ENCODE results near the gene PEX11G. TPM values are rescaled to one million over a fixed set of nuclear protein-coding genes. Genes with fewer than 3 reads are reported as not detected.

The PEX11G gene
- total and polyA plus RNA-seq, 2 donors = 3.3 to 4.8 TPM

GRCh38 chr19:7529246-7529600 is 40.4 kb upstream of the PEX11G start:
- no peak for DNase-seq (ENCODE audit: low read depth in 6 of 9, low spot score in 9 of 9)
- Histone ChIP-seq H3K4me3 (ENCODE audit: low read length in 2 of 2) (no peak overlapping the region), H3K36me3 (ENCODE audit: control insufficient read depth in 2 of 2, insufficient read depth in 2 of 2, low read length in 1 of 2) (peaks cover 20 to 30% of the 10 kb centered on the region in 2 donors), H3K27ac (ENCODE audit: low read depth in 1 of 2, low read length in 1 of 2) (no peak overlapping the region), H3K27me3 (ENCODE audit: control insufficient read depth in 2 of 2, insufficient read depth in 1 of 2, low read length in 1 of 2) (no peaks in the 10 kb centered on the region), H3K4me1 (ENCODE audit: control insufficient read depth in 2 of 2, insufficient read depth in 2 of 2, low read length in 2 of 2) (peaks cover 0 to 10% of the 10 kb centered on the region in 2 donors), H3K9me3 (ENCODE audit: control insufficient read depth in 2 of 2, insufficient read depth in 1 of 2, low read length in 1 of 2) (no peaks in the 10 kb centered on the region)
- WGBS = 95% methylated on average over 15 of the region's 15 CpGs

- WGBS = 98% methylated on average over 32 of the region's 32 CpGs
- no peak overlapping the region for H3K27ac ChIP-seq (ENCODE audit: low read depth in 1 of 2, low read length in 1 of 2)
- H3K27me3 ChIP-seq (ENCODE audit: control insufficient read depth in 2 of 2, insufficient read depth in 1 of 2, low read length in 1 of 2) = no peaks in the 10 kb centered on the region
- peaks cover 20 to 30% of the 10 kb centered on the region in 2 donors for H3K36me3 ChIP-seq (ENCODE audit: control insufficient read depth in 2 of 2, insufficient read depth in 2 of 2, low read length in 1 of 2)
- peaks cover 0 to 5% of the 10 kb centered on the region in 2 donors for H3K4me1 ChIP-seq (ENCODE audit: control insufficient read depth in 2 of 2, insufficient read depth in 2 of 2, low read length in 2 of 2)
- no peak for DNase-seq (ENCODE audit: low read depth in 6 of 9, low spot score in 9 of 9)
- H3K9me3 ChIP-seq (ENCODE audit: control insufficient read depth in 2 of 2, insufficient read depth in 1 of 2, low read length in 1 of 2) = no peaks in the 10 kb centered on the region
- no peak overlapping the region for H3K4me3 ChIP-seq (ENCODE audit: low read length in 2 of 2)
Observed at GRCh38 chr19:7528522-7529245, 39.8 kb upstream of the PEX11G start.

DNA sequence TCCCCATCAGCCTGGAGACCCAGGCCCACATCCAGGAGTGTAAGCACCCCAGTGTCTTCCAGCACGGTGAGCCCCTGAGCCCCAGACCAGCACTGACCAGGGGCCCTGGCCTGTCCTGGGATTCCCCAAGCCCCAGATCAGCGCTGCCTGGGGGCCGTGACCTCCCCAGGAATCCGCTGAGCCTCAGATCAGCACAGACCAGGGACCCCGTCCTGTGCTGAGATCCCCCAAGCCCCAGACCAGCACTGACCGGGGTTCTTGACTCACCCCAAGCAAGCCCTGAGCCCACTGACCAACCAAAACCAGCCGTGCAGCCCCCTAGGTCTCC is 39.3 kb upstream of the PEX11G start:
- Histone ChIP-seq H3K9me3 (ENCODE audit: control insufficient read depth in 2 of 2, insufficient read depth in 1 of 2, low read length in 1 of 2) (no peaks in the 10 kb centered on the region), H3K4me1 (ENCODE audit: control insufficient read depth in 2 of 2, insufficient read depth in 2 of 2, low read length in 2 of 2) (peaks cover 2 to 5% of the 10 kb centered on the region in 2 donors), H3K36me3 (ENCODE audit: control insufficient read depth in 2 of 2, insufficient read depth in 2 of 2, low read length in 1 of 2) (peaks cover 20 to 30% of the 10 kb centered on the region in 2 donors), H3K4me3 (ENCODE audit: low read length in 2 of 2) (no peak overlapping the region), H3K27ac (ENCODE audit: low read depth in 1 of 2, low read length in 1 of 2) (no peak overlapping the region), H3K27me3 (ENCODE audit: control insufficient read depth in 2 of 2, insufficient read depth in 1 of 2, low read length in 1 of 2) (no peaks in the 10 kb centered on the region)
- no peak for DNase-seq (ENCODE audit: low read depth in 6 of 9, low spot score in 9 of 9)
- WGBS = 98% methylated on average over 7 of the region's 7 CpGs

DNA sequence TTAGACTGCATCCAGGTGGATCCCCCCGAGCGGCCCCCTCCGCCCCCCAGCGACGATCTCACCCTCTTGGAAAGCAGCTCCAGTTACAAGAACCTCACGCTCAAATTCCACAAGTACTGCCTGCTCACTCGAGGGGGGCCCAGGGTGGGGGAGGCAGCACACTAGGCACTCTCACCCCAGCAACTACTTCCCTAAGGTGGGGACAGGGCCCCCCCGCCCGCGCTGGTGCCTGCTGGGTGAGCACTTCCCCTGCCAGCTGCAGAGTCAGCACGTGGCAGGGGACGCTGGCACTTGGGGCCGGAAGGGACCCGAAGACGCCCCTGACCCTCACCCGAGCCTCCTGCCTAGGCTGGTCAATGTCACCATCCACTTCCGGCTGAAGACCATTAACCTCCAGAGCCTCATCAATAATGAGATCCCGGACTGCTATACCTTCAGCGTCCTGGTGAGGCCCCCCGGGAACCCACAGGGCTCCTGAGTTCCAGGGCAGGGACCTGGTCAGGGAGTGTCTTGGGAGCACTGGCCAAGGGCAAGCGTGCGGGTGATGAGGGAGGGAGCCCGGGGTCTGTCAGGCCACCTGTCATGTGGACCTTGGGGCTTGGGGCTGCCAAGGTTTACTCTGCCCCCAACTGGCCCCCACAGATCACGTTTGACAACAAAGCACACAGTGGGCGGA is 38.8 kb upstream of the PEX11G start:
- H3K27me3 ChIP-seq (ENCODE audit: control insufficient read depth in 2 of 2, insufficient read depth in 1 of 2, low read length in 1 of 2) = no peaks in the 10 kb centered on the region
- H3K4me1 ChIP-seq (ENCODE audit: control insufficient read depth in 2 of 2, insufficient read depth in 2 of 2, low read length in 2 of 2) = peaks cover 7 to 9% of the 10 kb centered on the region in 2 donors
- WGBS = 69% methylated on average over 25 of the region's 25 CpGs
- H3K9me3 ChIP-seq (ENCODE audit: control insufficient read depth in 2 of 2, insufficient read depth in 1 of 2, low read length in 1 of 2) = no peaks in the 10 kb centered on the region
- no peak overlapping the region for H3K4me3 ChIP-seq (ENCODE audit: low read length in 2 of 2)
- DNase-seq (ENCODE audit: low read depth in 6 of 9, low spot score in 9 of 9) = no peak
- H3K27ac ChIP-seq (ENCODE audit: low read depth in 1 of 2, low read length in 1 of 2) = no peak overlapping the region
- H3K36me3 ChIP-seq (ENCODE audit: control insufficient read depth in 2 of 2, insufficient read depth in 2 of 2, low read length in 1 of 2) = peaks cover 20 to 30% of the 10 kb centered on the region in 2 donors

- WGBS = 97% methylated on average over 31 of the region's 31 CpGs
- H3K27me3 ChIP-seq (ENCODE audit: control insufficient read depth in 2 of 2, insufficient read depth in 1 of 2, low read length in 1 of 2) = no peaks in the 10 kb centered on the region
- H3K4me1 ChIP-seq (ENCODE audit: control insufficient read depth in 2 of 2, insufficient read depth in 2 of 2, low read length in 2 of 2) = peaks cover 10 to 17% of the 10 kb centered on the region in 2 donors
- no peak overlapping the region for H3K4me3 ChIP-seq (ENCODE audit: low read length in 2 of 2)
- H3K36me3 ChIP-seq (ENCODE audit: control insufficient read depth in 2 of 2, insufficient read depth in 2 of 2, low read length in 1 of 2) = peaks cover 20 to 30% of the 10 kb centered on the region in 2 donors
- DNase-seq (ENCODE audit: low read depth in 6 of 9, low spot score in 9 of 9) = no peak
- H3K27ac ChIP-seq (ENCODE audit: low read depth in 1 of 2, low read length in 1 of 2) = no peak overlapping the region
- H3K9me3 ChIP-seq (ENCODE audit: control insufficient read depth in 2 of 2, insufficient read depth in 1 of 2, low read length in 1 of 2) = no peaks in the 10 kb centered on the region
Observed at GRCh38 chr19:7526059-7526929, 37.5 kb upstream of the PEX11G start.

GRCh38 chr19:7524992-7525739 is 36.3 kb upstream of the PEX11G start:
- no peak overlapping the region for H3K4me3 ChIP-seq (ENCODE audit: low read length in 2 of 2)

DNA sequence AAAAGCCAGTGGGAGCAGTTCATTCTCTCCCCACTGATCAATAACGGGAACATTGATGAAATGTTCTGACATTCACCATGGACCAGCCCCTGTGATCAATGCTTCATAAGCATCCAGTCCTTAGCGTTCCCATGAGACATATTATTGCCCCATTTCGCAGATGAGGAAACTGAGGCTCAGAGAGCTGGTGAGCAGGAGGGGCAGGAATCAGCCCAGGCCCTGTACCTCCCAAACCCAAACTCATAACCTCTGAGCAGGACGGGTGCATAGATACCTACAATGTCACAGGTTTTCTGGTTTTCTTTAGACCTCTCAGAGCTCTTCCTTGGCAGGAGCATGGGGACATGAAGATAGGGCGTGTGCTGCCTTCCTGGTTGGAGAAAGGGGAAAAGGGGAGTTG is 35.7 kb upstream of the PEX11G start:
- peaks cover 10 to 17% of the 10 kb centered on the region in 2 donors for H3K4me1 ChIP-seq (ENCODE audit: control insufficient read depth in 2 of 2, insufficient read depth in 2 of 2, low read length in 2 of 2)
- H3K27me3 ChIP-seq (ENCODE audit: control insufficient read depth in 2 of 2, insufficient read depth in 1 of 2, low read length in 1 of 2) = no peaks in the 10 kb centered on the region
- H3K4me3 ChIP-seq (ENCODE audit: low read length in 2 of 2) = no peak overlapping the region
- WGBS = 98% methylated on average over 5 of the region's 5 CpGs
- H3K9me3 ChIP-seq (ENCODE audit: control insufficient read depth in 2 of 2, insufficient read depth in 1 of 2, low read length in 1 of 2) = no peaks in the 10 kb centered on the region
- H3K36me3 ChIP-seq (ENCODE audit: control insufficient read depth in 2 of 2, insufficient read depth in 2 of 2, low read length in 1 of 2) = peaks cover 17 to 25% of the 10 kb centered on the region in 2 donors
- H3K27ac ChIP-seq (ENCODE audit: low read depth in 1 of 2, low read length in 1 of 2) = no peak overlapping the region
- DNase-seq (ENCODE audit: low read depth in 6 of 9, low spot score in 9 of 9) = no peak

More at GRCh38 chr19:7524992-7525739, 36.3 kb upstream of the PEX11G start:
- no peak for DNase-seq (ENCODE audit: low read depth in 6 of 9, low spot score in 9 of 9)
- no peak overlapping the region for H3K27ac ChIP-seq (ENCODE audit: low read depth in 1 of 2, low read length in 1 of 2)
- no peaks in the 10 kb centered on the region for H3K27me3 ChIP-seq (ENCODE audit: control insufficient read depth in 2 of 2, insufficient read depth in 1 of 2, low read length in 1 of 2)
- H3K9me3 ChIP-seq (ENCODE audit: control insufficient read depth in 2 of 2, insufficient read depth in 1 of 2, low read length in 1 of 2) = no peaks in the 10 kb centered on the region
- H3K4me1 ChIP-seq (ENCODE audit: control insufficient read depth in 2 of 2, insufficient read depth in 2 of 2, low read length in 2 of 2) = peaks cover 10 to 17% of the 10 kb centered on the region in 2 donors
- 98% methylated on average over 20 of the region's 20 CpGs for WGBS
- H3K36me3 ChIP-seq (ENCODE audit: control insufficient read depth in 2 of 2, insufficient read depth in 2 of 2, low read length in 1 of 2) = peaks cover 20 to 25% of the 10 kb centered on the region in 2 donors

GRCh38 chr19:7522923-7523667 is 34.3 kb upstream of the PEX11G start:
- Histone ChIP-seq H3K4me3 (ENCODE audit: low read length in 2 of 2) (peak overlapping the region; percentile 63 to 74), H3K36me3 (ENCODE audit: control insufficient read depth in 2 of 2, insufficient read depth in 2 of 2, low read length in 1 of 2) (peaks cover 13% of the 10 kb centered on the region in 2 donors), H3K27ac (ENCODE audit: low read depth in 1 of 2, low read length in 1 of 2) (no peak overlapping the region), H3K27me3 (ENCODE audit: control insufficient read depth in 2 of 2, insufficient read depth in 1 of 2, low read length in 1 of 2) (peaks cover 0 to under 1% of the 10 kb centered on the region in 2 donors), H3K9me3 (ENCODE audit: control insufficient read depth in 2 of 2, insufficient read depth in 1 of 2, low read length in 1 of 2) (no peaks in the 10 kb centered on the region), H3K4me1 (ENCODE audit: control insufficient read depth in 2 of 2, insufficient read depth in 2 of 2, low read length in 2 of 2) (peaks cover 10 to 17% of the 10 kb centered on the region in 2 donors)
- WGBS = 20% methylated on average over 23 of the region's 23 CpGs
- no peak for DNase-seq (ENCODE audit: low read depth in 6 of 9, low spot score in 9 of 9)
